Vagina (tissue), 2 donors: ENCODE results near the gene HSD17B2. TPM values are rescaled to one million over a fixed set of nuclear protein-coding genes. Genes with fewer than 3 reads are reported as not detected.

Experiments used
- DNase-seq, 2 donors: peaks; one replicate each; pipeline ENCODE4 v3.0.0-alpha.2; 2017; ENCODE audit errors: extremely low spot score in 2 of 2
- H3K27ac ChIP-seq: fragments of 200-600 bp; sonication (generic); one replicate; pipeline ENCODE4 v1.5.1; 2019
- H3K27me3 ChIP-seq: fragments of 200-600 bp; sonication (generic); one replicate; pipeline ENCODE4 v1.5.1; 2019
- H3K36me3 ChIP-seq, 2 donors: fragments of 200-600 bp; sonication (generic); one replicate each; pipeline ENCODE4 v1.5.1; 2017 to 2019
- H3K4me1 ChIP-seq: fragments of 200-600 bp; sonication (generic); one replicate; pipeline ENCODE4 v1.5.1; 2019
- H3K4me3 ChIP-seq, 2 donors: fragments of 200-600 bp; sonication (generic); 1 replicate in 1 of 2; 2 replicates in 1 of 2; pipeline ENCODE4 v1.5.1; 2016 to 2019
- H3K9me3 ChIP-seq: fragments of 200-600 bp; sonication (generic); one replicate; pipeline ENCODE4 v1.5.1; 2019
- POLR2A ChIP-seq, 2 donors: fragments of 450-650 bp; IDR thresholded peaks; one replicate each; pipeline ENCODE4 v1.6.1; 2017; ENCODE audit warnings: antibody characterized with exemption in 2 of 2, mild to moderate bottlenecking in 2 of 2, moderate library complexity in 2 of 2
- POLR2AphosphoS5 ChIP-seq, 2 donors: sonication (generic); formaldehyde crosslinking; IDR thresholded peaks; one replicate each; pipeline ENCODE4 v1.9.0; 2017; ENCODE audit warnings: antibody characterized with exemption in 2 of 2, mild to moderate bottlenecking in 2 of 2, low read depth in 1 of 2; ENCODE audit not compliant: insufficient read depth in 1 of 2
- intact Hi-C: fragments of 100-400 bp; cut with DNase I; formaldehyde crosslinking; loops from one replicate; pipeline ENCODE4 v1.15.1; 2023
- total RNA-seq: library from RNA; depleted of rRNA; stranded (reverse); fragments of >200 nt; gene quantifications from one replicate; pipeline ENCODE4 v1.2.3, GENCODE V29; 2016
- TF ChIP-seq, protein P1 (sequence below), 3 experiments: fragments of 450-650 bp in 2 of 3; fragments of 200-600 bp in 1 of 3; sonication (generic) in 1 of 3; IDR thresholded peaks; one replicate each; pipeline ENCODE4 v1.5.1; 2017 to 2019; ENCODE audit warnings: antibody characterized with exemption in 3 of 3, mild to moderate bottlenecking in 2 of 3, moderate library complexity in 2 of 3

HSD17B2 gene
- total RNA-seq, 1 donor from 2014 or later: 2.9 TPM

DNA sequence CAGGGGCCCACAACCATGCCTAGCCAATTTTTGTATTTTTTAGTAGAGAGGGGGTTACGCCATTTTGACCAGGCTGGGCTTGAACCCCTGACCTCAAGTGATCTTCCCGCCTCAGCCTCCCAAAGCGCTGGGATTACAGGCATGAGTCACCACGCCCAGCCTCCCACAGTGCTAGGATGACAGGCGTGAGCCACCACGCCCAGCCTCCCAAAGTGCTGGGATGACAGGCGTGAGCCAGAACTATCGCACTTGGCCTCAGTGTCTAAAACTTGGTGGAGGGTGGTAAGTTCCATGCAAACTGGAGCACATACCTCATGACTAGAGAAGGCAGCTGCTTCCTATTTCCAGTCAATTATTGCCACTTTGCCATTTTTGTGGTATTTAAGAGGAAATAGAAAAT lies 7.1 kb downstream of the HSD17B2 start:
- Histone ChIP-seq H3K9me3 (no peaks in the 10 kb centered on the region), H3K4me1 (no peaks in the 10 kb centered on the region), H3K27ac (no peak overlapping the region), H3K36me3 (no peaks in the 10 kb centered on the region), H3K4me3 (no peak overlapping the region), H3K27me3 (no peaks in the 10 kb centered on the region)
- DNase-seq: no peak
- intact Hi-C loops: no loop called here
- TF ChIP-seq POLR2A (IDR thresholded peaks at IDR 0.05) (no peak), POLR2AphosphoS5 (IDR thresholded peaks at IDR 0.05; ENCODE audit: insufficient read depth in 1 of 2, low read depth in 1 of 2) (no peak)
- TF ChIP-seq, protein P1, sequence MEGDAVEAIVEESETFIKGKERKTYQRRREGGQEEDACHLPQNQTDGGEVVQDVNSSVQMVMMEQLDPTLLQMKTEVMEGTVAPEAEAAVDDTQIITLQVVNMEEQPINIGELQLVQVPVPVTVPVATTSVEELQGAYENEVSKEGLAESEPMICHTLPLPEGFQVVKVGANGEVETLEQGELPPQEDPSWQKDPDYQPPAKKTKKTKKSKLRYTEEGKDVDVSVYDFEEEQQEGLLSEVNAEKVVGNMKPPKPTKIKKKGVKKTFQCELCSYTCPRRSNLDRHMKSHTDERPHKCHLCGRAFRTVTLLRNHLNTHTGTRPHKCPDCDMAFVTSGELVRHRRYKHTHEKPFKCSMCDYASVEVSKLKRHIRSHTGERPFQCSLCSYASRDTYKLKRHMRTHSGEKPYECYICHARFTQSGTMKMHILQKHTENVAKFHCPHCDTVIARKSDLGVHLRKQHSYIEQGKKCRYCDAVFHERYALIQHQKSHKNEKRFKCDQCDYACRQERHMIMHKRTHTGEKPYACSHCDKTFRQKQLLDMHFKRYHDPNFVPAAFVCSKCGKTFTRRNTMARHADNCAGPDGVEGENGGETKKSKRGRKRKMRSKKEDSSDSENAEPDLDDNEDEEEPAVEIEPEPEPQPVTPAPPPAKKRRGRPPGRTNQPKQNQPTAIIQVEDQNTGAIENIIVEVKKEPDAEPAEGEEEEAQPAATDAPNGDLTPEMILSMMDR (IDR thresholded peaks at IDR 0.05): no peak

- H3K27ac ChIP-seq: no peak overlapping the region
- H3K36me3 ChIP-seq: no peaks in the 10 kb centered on the region
- intact Hi-C loops: no loop called here
- DNase-seq: no peak
- TF ChIP-seq POLR2A (IDR thresholded peaks at IDR 0.05): no peak
- no peak for TF ChIP-seq POLR2AphosphoS5 (IDR thresholded peaks at IDR 0.05; ENCODE audit: insufficient read depth in 1 of 2, low read depth in 1 of 2)
- TF ChIP-seq, protein P1 (IDR thresholded peaks at IDR 0.05): no peak
- H3K4me3 ChIP-seq: no peak overlapping the region
- H3K27me3 ChIP-seq: no peaks in the 10 kb centered on the region
- H3K4me1 ChIP-seq: no peaks in the 10 kb centered on the region
- no peaks in the 10 kb centered on the region for H3K9me3 ChIP-seq
These were observed 7.8 kb downstream of the HSD17B2 start for GRCh38 chr16:82042846-82043245.

GRCh38 chr16:82043680-82044584 lies 8.9 kb downstream of the HSD17B2 start:
- no peak overlapping the region for H3K4me3 ChIP-seq
- H3K27ac ChIP-seq: no peak overlapping the region
- intact Hi-C loops: no loop called here
- no peaks in the 10 kb centered on the region for H3K36me3 ChIP-seq
- DNase-seq: no peak
- TF ChIP-seq POLR2A (IDR thresholded peaks at IDR 0.05): no peak
- TF ChIP-seq POLR2AphosphoS5 (IDR thresholded peaks at IDR 0.05; ENCODE audit: insufficient read depth in 1 of 2, low read depth in 1 of 2): no peak
- TF ChIP-seq, protein P1 (IDR thresholded peaks at IDR 0.05): no peak
- H3K27me3 ChIP-seq: no peaks in the 10 kb centered on the region
- H3K4me1 ChIP-seq: no peaks in the 10 kb centered on the region
- H3K9me3 ChIP-seq: no peaks in the 10 kb centered on the region

GRCh38 chr16:82044585-82044911 lies 9.5 kb downstream of the HSD17B2 start:
- Histone ChIP-seq H3K36me3 (no peaks in the 10 kb centered on the region), H3K4me3 (no peak overlapping the region), H3K27me3 (no peaks in the 10 kb centered on the region), H3K4me1 (no peaks in the 10 kb centered on the region), H3K27ac (no peak overlapping the region), H3K9me3 (no peaks in the 10 kb centered on the region)
- intact Hi-C loops: no loop called here
- TF ChIP-seq POLR2AphosphoS5 (IDR thresholded peaks at IDR 0.05; ENCODE audit: insufficient read depth in 1 of 2, low read depth in 1 of 2) (no peak), POLR2A (IDR thresholded peaks at IDR 0.05) (no peak)
- TF ChIP-seq, protein P1 (IDR thresholded peaks at IDR 0.05): no peak
- DNase-seq: no peak

GRCh38 chr16:82045465-82045864 lies 10.4 kb downstream of the HSD17B2 start:
- no peak for DNase-seq
- H3K4me1 ChIP-seq: no peaks in the 10 kb centered on the region
- no peaks in the 10 kb centered on the region for H3K9me3 ChIP-seq
- H3K4me3 ChIP-seq: no peak overlapping the region
- intact Hi-C loops: no loop called here
- no peak for TF ChIP-seq POLR2AphosphoS5 (IDR thresholded peaks at IDR 0.05; ENCODE audit: insufficient read depth in 1 of 2, low read depth in 1 of 2)
- TF ChIP-seq POLR2A (IDR thresholded peaks at IDR 0.05): no peak
- TF ChIP-seq, protein P1 (IDR thresholded peaks at IDR 0.05): no peak
- H3K36me3 ChIP-seq: no peaks in the 10 kb centered on the region
- no peak overlapping the region for H3K27ac ChIP-seq
- H3K27me3 ChIP-seq: no peaks in the 10 kb centered on the region
